Breast epithelium (tissue), 3 donors: ENCODE data around the gene STXBP6.

ENCODE experiments used
- POLR2AphosphoS5 ChIP-seq, 3 donors: sonication (generic); formaldehyde crosslinking; IDR thresholded peaks; one replicate each; pipeline ENCODE4 v1.6.1; 2017; ENCODE audit warnings: antibody characterized with exemption in 3 of 3
- TF ChIP-seq, protein P1 (sequence below), 3 donors: fragments of 450-650 bp; IDR thresholded peaks; one replicate each; pipeline ENCODE4 v1.5.1; 2016 to 2017; ENCODE audit warnings: antibody characterized with exemption in 3 of 3, mild to moderate bottlenecking in 3 of 3, moderate library complexity in 3 of 3

DNA sequence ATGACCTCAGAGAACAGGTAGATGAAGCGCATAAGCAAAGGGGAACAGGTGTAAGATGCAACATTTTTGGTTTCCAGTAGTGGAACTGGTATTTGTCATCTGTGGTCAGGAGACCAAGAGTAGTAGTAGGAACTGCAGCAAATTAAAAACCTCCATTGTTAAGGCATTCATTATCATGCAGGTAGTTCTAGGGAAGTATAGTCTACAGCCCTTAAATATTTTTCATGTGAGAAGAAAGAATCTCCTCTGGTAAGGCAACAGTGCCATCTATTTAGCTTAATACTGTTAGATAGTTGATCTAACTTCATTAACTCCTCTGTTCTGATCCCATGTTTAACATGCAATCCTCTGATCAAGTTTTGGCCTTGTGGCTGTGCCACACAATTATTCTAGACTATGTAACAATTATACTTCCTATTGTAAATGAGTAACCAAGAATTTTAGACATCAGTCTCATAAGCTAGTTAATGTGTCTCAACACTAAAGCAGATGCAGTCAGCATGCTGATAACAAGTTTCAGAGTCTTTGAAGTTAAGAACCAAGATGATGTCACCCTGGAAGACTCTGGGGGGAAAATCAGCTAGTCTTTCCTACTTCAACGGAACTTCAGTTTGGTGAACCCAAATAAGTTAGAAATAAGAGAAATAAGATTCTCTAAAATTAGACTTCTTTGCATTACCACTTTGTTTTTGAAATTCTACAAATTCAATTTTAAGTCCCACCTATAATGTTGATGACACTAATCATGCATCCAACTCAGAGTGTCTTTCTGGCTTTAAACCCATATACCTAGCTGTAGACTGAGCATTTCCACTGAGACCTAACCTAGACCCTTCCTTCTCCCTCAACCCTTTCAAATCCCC, 70.9 kb downstream of the STXBP6 start:
- TF ChIP-seq POLR2AphosphoS5 (IDR thresholded peaks at IDR 0.05): no peak
- TF ChIP-seq, protein P1, sequence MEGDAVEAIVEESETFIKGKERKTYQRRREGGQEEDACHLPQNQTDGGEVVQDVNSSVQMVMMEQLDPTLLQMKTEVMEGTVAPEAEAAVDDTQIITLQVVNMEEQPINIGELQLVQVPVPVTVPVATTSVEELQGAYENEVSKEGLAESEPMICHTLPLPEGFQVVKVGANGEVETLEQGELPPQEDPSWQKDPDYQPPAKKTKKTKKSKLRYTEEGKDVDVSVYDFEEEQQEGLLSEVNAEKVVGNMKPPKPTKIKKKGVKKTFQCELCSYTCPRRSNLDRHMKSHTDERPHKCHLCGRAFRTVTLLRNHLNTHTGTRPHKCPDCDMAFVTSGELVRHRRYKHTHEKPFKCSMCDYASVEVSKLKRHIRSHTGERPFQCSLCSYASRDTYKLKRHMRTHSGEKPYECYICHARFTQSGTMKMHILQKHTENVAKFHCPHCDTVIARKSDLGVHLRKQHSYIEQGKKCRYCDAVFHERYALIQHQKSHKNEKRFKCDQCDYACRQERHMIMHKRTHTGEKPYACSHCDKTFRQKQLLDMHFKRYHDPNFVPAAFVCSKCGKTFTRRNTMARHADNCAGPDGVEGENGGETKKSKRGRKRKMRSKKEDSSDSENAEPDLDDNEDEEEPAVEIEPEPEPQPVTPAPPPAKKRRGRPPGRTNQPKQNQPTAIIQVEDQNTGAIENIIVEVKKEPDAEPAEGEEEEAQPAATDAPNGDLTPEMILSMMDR (IDR thresholded peaks at IDR 0.05): no peak
